ENCODE measurements around the gene ZNF736. TPM values are rescaled to one million over a fixed set of nuclear protein-coding genes. Genes with fewer than 3 reads are reported as not detected.
"Not testable (repeated sequence)": the region's sequence is repeated elsewhere in the genome, so short reads cannot be mapped to it uniquely, and the experiment has no call there.

Gene ZNF736
- total RNA-seq, 4 donors from 2014 or later, result 7.0 to 12.7 (median 9.2) TPM

DNA sequence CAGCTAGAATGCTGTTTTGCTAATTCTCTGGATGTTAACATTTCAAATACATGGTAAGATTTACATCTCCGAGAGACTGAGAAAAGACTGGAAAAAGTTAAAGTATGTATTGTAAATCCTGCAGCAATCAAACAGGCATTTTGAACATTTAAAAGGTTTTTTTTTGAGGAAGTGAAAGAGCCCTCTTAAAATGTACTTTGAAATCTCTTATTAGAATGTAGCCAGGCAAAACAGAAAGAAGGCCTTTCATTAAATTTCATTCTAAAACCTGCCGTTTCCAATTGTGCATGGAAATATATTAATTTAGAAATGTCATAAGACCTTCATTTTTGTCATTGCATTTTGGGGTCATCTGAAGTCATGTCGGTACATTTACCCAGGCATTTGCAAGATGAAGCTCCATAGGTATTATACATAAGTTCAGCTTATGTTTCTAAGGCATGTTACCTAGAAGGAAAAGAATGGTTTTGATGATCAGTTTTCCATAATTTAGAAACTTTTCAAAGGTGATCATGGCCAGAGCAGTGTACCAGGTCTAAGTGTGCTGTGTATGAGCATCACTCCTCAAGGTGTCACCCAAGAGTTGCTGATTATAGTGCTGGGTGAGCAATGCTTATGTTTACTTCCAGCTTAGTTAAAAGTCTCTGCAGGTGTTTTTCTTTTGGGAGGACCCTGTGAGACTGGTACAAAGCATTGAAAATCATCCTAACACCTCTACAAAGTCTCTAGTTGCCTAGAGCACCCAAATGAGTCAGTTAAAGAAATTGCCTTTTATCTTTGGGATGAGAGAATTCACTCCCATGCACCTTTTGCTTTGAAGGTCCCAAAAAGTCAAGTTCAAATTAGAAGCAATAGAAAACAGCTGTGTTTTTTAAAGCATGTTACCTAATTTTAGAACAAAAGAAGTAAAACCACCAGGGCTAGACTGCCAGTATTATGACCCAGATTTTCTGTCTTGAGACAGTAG, 7.1 kb downstream of the ZNF736 start:
- no peak overlapping the region for H3K4me3 ChIP-seq
- peaks cover 0 to under 1% (median 0%) of the 10 kb centered on the region in 4 donors for H3K4me1 ChIP-seq
- TF ChIP-seq EP300 (IDR thresholded peaks at IDR 0.05; ENCODE audit: low read depth), result no peak
- TF ChIP-seq, protein P1, sequence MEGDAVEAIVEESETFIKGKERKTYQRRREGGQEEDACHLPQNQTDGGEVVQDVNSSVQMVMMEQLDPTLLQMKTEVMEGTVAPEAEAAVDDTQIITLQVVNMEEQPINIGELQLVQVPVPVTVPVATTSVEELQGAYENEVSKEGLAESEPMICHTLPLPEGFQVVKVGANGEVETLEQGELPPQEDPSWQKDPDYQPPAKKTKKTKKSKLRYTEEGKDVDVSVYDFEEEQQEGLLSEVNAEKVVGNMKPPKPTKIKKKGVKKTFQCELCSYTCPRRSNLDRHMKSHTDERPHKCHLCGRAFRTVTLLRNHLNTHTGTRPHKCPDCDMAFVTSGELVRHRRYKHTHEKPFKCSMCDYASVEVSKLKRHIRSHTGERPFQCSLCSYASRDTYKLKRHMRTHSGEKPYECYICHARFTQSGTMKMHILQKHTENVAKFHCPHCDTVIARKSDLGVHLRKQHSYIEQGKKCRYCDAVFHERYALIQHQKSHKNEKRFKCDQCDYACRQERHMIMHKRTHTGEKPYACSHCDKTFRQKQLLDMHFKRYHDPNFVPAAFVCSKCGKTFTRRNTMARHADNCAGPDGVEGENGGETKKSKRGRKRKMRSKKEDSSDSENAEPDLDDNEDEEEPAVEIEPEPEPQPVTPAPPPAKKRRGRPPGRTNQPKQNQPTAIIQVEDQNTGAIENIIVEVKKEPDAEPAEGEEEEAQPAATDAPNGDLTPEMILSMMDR (IDR thresholded peaks at IDR 0.05), result no peak
- no peaks in the 10 kb centered on the region for H3K36me3 ChIP-seq
- in situ Hi-C loops (cut with MboI; ENCODE audit: low pct_ligation_motif_present in 1 of 4, low pct_unique_long_range_greater_than_20kb in 1 of 4, low sequenced_read_pairs in 3 of 4), result loop anchor here in 3 of 4 donors (25.0 kb wide), 2 partner anchors 241 to 341 kb away; partner anchors contain the start of genes ZNF680 (in 2 of the 3) and ZNF107 (in 1 of the 3)
- no peaks in the 10 kb centered on the region for H3K27me3 ChIP-seq
- 86 to 90% methylated on average over 3 of the region's 3 CpGs for WGBS, 2 donors (ENCODE audit: low coverage in 1 of 2)
- no peak for DNase-seq
- intact Hi-C loops (cut with DNase I; ENCODE audit: low total_unique reads), result no loop called here
- H3K9me3 ChIP-seq, result peaks cover 4 to 7% of the 10 kb centered on the region in 2 donors
- no peak overlapping the region for H3K27ac ChIP-seq

DNA sequence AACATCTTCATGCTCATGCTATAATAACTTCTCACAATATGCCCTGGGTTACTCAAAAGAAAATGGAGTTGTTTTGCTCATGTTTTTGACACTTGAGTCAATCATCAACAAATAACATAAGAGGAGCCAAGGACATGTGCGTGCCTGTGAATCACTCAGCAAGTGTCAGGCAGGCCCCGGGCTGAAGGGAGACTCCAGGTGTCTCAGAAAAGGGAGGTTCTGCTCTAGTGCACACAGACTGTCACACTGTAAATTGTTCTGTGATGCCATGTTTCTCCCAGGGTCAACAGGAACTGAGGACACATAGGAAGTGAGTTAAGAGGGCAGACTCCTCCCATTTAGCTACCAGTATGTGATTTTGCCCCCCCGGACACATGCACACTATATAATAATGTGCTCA, 10.4 kb downstream of the ZNF736 start:
- H3K27ac ChIP-seq; DNase-seq; H3K4me1 ChIP-seq; H3K27me3 ChIP-seq; H3K36me3 ChIP-seq; H3K4me3 ChIP-seq; intact Hi-C loops (cut with DNase I; ENCODE audit: low total_unique reads): not testable (repeated sequence)
- in situ Hi-C loops (cut with MboI; ENCODE audit: low pct_ligation_motif_present in 1 of 4, low pct_unique_long_range_greater_than_20kb in 1 of 4, low sequenced_read_pairs in 3 of 4), result loop anchor here in 3 of 4 donors (25.0 kb wide), 2 partner anchors 238 to 338 kb away; partner anchors contain the start of genes ZNF680 (in 2 of the 3) and ZNF107 (in 1 of the 3)
- H3K9me3 ChIP-seq, result peaks cover 14 to 21% of the 10 kb centered on the region in 2 donors
- 90% methylated on average over 3 of the region's 3 CpGs; no CpG with 5 or more reads in 1 of the 2 donors for WGBS, 2 donors (ENCODE audit: low coverage in 1 of 2)

DNA sequence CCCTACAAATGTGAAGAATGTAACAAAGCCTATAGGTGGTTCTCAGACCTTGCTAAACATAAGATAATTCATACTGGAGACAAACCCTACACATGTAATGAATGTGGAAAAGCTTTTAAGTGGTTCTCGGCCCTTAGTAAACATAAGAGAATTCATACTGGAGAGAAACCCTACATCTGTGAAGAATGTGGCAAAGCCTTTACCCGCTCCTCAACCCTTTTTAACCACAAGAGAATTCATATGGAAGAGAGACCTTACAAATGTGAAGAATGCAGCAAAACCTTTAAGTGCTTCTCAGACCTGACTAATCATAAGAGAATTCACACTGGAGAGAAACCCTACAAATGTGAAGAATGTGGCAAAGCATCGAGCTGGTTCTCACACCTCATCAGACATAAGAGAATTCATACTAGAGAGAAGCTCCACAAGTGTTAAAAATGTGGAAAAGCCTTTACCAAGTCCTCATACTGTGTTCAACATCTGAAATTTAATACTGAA, 35.0 kb downstream of the ZNF736 start:
- intact Hi-C loops (cut with DNase I; ENCODE audit: low total_unique reads); H3K4me1 ChIP-seq; H3K27ac ChIP-seq; H3K27me3 ChIP-seq; DNase-seq; H3K4me3 ChIP-seq: not testable (repeated sequence)
- in situ Hi-C loops (cut with MboI; ENCODE audit: low pct_ligation_motif_present in 1 of 4, low pct_unique_long_range_greater_than_20kb in 1 of 4, low sequenced_read_pairs in 3 of 4), result loop anchor here in 1 of 4 donors (25.0 kb wide), 1 partner anchor 139 kb away; no protein-coding TSS in a partner anchor
- Histone ChIP-seq H3K9me3 (peaks cover 92 to 95% of the 10 kb centered on the region in 2 donors), H3K36me3 (peaks cover 0 to 49% (median 11%) of the 10 kb centered on the region in 4 donors)
- WGBS, 2 donors (ENCODE audit: low coverage in 1 of 2), result 92 to 100% methylated on average over 3 of the region's 3 CpGs

DNA sequence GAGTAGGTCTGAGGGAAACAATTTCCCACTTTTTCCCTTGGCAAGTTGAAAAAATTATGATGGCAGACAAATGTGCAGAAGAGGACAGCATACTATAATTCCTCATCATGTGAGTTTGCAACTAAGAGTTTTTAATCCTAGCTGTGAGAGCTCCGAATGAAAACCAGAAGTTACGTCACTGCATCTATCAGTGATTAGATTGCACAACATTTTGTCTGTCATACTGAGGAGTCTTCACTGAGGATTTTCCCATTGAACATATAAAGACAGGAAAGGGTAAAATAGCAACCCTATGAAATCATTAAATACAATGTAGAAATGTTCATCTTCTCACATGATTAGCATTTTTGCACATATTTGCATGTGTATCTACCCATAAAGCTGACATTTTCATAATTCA, 45.8 kb downstream of the ZNF736 start:
- 99% methylated on average over 2 of the region's 2 CpGs; no CpG with 5 or more reads in 1 of the 2 donors for whole genome bisulfite sequencing, 2 donors (ENCODE audit: low coverage in 1 of 2)
- Histone ChIP-seq H3K27ac (no peak overlapping the region), H3K36me3 (no peaks in the 10 kb centered on the region), H3K4me3 (no peak overlapping the region), H3K27me3 (no peaks in the 10 kb centered on the region), H3K9me3 (peaks cover 38 to 58% of the 10 kb centered on the region in 2 donors), H3K4me1 (no peaks in the 10 kb centered on the region)
- TF ChIP-seq EP300 (IDR thresholded peaks at IDR 0.05; ENCODE audit: low read depth) (no peak), POLR2AphosphoS5 (IDR thresholded peaks at IDR 0.05) (no peak), POLR2A (IDR thresholded peaks at IDR 0.05) (no peak)
- TF ChIP-seq, protein P1 (IDR thresholded peaks at IDR 0.05), result no peak
- intact Hi-C loops (cut with DNase I; ENCODE audit: low total_unique reads), result no loop called here
- DNase-seq, result no peak
- in situ Hi-C loops (cut with MboI; ENCODE audit: low pct_ligation_motif_present in 1 of 4, low pct_unique_long_range_greater_than_20kb in 1 of 4, low sequenced_read_pairs in 3 of 4), result loop anchor here in 1 of 4 donors (25.0 kb wide), 1 partner anchor 97 kb away; no protein-coding TSS in a partner anchor

DNA sequence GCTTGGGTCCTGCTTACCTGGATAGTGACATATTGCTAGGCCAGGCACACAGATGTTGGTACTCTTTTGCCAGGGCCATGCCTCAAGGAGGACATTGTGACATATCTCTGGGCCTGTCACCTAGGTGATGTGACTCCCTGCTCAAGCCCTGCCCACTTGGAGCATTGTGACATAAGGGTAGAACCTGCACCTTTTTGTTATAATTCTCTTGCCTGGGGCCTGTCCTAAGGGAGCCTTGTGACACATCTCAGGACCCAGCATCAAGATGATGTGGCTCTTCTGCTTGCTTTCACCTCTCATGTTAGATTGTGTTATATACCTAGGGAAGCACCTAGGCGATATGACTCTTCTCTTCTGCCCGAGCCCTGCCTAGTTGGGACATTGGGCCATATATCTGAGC, 57.4 kb downstream of the ZNF736 start:
- WGBS, 2 donors (ENCODE audit: low coverage in 1 of 2), result 94% methylated on average over 2 of the region's 2 CpGs; no CpG with 5 or more reads in 1 of the 2 donors
- Histone ChIP-seq H3K27me3 (no peaks in the 10 kb centered on the region), H3K9me3 (no peaks in the 10 kb centered on the region), H3K4me1 (no peaks in the 10 kb centered on the region), H3K36me3 (no peaks in the 10 kb centered on the region), H3K27ac (no peak overlapping the region), H3K4me3 (no peak overlapping the region)
- intact Hi-C loops (cut with DNase I; ENCODE audit: low total_unique reads) (loop anchor here (5.0 kb wide), 1 partner anchor 1499 kb away; no protein-coding TSS in a partner anchor), in situ Hi-C loops (cut with MboI; ENCODE audit: low pct_ligation_motif_present in 1 of 4, low pct_unique_long_range_greater_than_20kb in 1 of 4, low sequenced_read_pairs in 3 of 4) (loop anchor here in 1 of 4 donors (25.0 kb wide), 1 partner anchor 109 kb away; no protein-coding TSS in a partner anchor)
- DNase-seq, result no peak
- TF ChIP-seq POLR2AphosphoS5 (IDR thresholded peaks at IDR 0.05), result no peak
- TF ChIP-seq, protein P1 (IDR thresholded peaks at IDR 0.05), result no peak
- no peak for TF ChIP-seq POLR2A (IDR thresholded peaks at IDR 0.05)
- no peak for TF ChIP-seq EP300 (IDR thresholded peaks at IDR 0.05; ENCODE audit: low read depth)

Measured in transverse colon (tissue), 4 donors.